ENCODE measurements around the gene RBM20.

The RBM20 gene

GRCh38 chr10:110789604-110790433 is 145.7 kb downstream of the RBM20 start:
- no peak for DNase-seq (ENCODE audit: low read depth)

GRCh38 chr10:110790913-110791506 is 146.9 kb downstream of the RBM20 start:
- DNase-seq (ENCODE audit: low read depth), result no peak

- DNase-seq (ENCODE audit: low read depth), result no peak
These were observed 147.5 kb downstream of the RBM20 start for GRCh38 chr10:110791541-110792073.

DNA sequence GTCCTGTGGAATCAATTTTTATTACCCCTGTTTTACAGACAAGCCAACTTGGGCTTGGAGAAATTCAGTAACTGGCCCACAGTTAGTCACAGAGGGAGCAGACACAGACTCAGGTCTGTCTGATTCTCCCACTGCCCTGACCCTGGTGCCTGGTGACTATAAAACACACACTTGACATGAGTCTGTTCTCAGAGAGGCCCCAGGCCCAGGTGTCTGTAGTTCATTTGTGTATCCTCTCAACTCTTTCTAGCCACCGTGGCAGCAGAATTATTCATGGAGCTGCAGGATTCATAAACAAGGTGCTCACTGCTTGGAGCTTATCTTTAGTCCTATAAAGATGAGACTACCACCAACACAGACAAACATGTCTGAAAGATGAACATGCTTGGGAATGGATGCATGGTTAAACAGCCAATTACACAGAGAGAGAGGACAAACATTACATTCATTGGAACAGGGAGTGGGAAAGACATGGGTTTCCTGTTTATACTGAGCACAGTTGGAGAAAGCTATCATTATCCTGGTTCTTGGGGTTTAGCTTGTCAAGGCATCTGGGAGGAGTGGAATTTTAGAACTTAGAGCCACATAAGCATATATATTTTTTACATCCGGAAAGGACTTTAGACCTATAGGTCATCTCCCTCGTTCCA is 148.5 kb downstream of the RBM20 start:
- no peak for DNase-seq (ENCODE audit: low read depth)

DNA sequence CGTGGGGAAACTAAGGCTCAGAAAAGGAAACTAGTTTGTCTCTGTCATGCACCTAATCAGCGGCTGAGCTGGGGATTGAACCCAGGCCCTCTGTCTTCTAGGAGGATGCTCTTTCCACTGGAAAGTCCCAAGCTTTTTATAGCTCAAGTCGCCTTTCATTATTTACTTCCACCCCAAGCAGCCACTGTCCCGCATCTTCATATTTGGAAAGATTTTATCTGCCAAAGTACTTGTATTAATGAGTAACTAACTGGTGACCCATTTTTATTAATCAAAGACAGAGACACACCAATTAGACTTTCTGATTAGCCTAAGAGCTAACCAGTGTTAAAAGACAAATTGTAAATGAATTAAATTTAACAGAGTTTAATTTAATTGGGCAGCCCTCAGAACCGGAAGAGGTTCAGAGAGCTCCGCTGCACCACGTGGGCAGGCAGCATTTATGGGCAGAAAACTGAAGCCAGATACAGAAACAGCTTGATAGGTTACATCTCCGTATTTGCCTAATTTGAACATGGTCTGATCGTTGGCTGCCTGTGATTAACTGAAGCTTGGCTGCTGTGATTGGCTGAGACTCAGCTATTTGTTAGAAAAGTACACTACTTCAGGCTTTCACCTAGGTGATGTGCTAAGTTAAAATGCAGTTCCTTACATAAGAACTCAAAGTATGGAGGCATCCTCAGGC is 149.1 kb downstream of the RBM20 start:
- DNase-seq (ENCODE audit: low read depth), result no peak

- no peak for DNase-seq (ENCODE audit: low read depth)
These were observed 149.8 kb downstream of the RBM20 start for GRCh38 chr10:110793886-110794285.

- DNase-seq (ENCODE audit: low read depth), result no peak
These were observed 150.7 kb downstream of the RBM20 start for GRCh38 chr10:110794808-110795207.

- DNase-seq (ENCODE audit: low read depth), result no peak
These were observed 153.3 kb downstream of the RBM20 start for GRCh38 chr10:110797416-110797815.

- no peak for DNase-seq (ENCODE audit: low read depth)
These were observed 154.2 kb downstream of the RBM20 start for GRCh38 chr10:110798340-110798739.

GRCh38 chr10:110802090-110802489 is 158.0 kb downstream of the RBM20 start:
- no peak for DNase-seq (ENCODE audit: low read depth)

DNA sequence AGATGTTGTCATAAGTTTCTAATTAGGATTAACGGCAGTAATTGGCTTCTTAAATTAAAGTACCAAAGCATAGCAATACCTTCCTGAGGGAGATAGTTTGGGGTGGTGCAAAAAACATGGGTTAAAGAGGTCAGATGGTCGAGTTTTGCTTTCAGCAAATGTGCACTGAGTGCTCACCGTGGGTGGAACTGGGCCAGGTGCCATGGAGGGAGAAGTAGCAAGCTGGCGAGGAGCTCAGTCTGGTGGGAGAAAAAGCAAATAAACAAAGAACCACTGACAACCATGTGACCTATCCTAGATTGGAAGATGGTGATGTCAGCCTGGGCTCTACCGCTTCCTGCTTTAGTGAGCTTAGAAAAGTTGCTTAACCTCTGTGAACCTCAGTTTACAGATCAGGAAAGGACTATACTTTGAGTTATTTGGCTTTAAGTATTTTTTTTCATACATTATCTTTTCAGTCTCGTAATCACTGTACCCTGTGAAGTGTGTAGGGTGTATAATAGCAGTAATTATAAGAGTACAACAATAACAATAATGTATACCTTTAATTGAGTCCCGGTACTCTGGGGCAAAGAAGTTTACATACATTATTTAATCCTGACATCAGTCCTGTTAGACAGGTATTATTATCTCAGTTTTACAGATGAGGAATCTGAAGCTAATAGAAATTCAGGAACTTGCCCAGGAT is 158.6 kb downstream of the RBM20 start:
- DNase-seq (ENCODE audit: low read depth), result no peak

DNA sequence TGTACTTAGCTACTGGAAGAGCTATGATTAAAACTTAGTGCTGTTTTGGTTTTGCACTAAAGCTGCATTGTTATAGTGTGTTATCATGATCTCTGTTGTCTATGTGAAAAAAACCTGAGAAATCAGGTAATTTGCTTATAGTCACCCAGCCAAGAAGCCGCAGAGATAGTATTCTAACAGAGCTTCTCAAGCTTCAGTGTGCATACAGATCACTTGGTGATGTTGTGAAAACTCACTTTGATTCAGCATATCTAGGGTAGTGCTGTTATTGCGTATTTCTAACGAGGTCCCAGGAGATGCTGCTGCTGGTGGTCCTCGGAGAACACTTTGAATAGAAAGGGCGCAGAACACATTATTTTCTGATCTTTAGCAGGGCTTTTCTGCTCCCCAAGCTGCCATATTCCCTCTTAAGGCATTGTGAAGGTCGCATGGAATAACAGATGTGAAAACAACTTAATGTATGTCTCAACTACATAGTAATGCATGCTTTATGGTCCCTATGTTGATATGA is 159.2 kb downstream of the RBM20 start:
- DNase-seq (ENCODE audit: low read depth), result no peak

DNA sequence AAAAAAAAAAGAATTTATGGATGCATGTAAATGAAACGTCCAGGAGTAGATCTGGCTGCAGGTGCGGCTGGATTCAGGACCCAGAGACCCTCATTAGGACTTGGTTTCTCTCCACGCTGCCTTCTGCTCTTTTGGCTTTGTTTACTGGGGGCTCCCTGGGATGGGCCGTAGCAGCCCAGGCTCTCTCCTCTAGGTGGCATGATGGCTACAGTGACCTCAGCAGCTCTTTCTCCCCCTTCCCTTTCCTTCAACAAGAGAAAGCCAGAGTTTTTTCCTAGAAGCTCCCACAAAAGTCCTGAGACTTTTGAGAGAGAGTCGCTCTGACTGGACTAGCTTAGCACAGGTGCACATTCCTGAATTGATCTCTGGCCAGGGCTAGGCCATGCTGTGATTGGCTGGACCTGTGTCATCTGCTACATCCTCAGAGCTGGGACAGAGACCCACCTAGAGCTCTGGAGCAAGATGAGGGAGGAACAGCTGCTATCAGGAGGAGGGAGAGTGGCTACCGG is 159.7 kb downstream of the RBM20 start:
- DNase-seq (ENCODE audit: low read depth), result no peak

- no peak for DNase-seq (ENCODE audit: low read depth)
These were observed 160.2 kb downstream of the RBM20 start for GRCh38 chr10:110804376-110804775.

DNA sequence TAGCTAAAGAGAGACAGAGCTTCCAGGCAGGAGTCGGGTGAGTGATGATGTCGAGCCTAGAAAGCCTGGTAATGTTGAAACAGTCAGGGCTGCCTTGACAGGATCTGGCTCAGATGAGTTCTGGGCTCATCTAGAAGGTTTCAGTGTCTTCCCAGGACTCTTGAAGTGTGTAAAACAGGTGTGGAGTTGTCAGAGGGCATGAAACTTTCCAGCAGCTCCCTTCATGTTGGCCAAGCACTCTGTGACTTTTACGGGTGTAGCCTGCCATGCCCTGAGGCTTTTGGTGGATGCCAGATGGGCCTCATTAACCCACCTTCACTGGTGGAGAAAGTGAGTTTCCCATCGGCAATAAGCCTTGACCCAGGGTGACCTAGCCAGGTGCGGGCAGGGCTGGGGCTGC is 161.2 kb downstream of the RBM20 start:
- no peak for DNase-seq (ENCODE audit: low read depth)

DNA sequence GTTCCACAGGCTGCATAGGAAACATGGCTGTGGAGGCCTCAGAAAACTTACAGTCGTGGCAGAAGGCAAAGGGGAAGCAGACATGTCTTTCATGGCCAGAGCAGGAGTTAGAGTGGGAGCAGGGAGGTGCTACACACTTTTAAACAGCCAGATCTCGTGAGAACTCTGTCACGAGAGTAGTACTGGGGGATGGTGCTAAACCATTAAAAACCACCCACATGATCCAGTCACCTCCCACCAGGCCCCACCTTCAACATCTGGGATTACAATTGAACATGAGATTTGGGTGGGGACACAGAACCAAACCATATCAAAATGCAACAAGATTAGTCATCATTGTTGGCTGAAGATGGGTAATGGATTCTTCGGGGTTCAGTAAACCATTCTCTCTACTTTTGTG is 162.2 kb downstream of the RBM20 start:
- DNase-seq (ENCODE audit: low read depth), result no peak

DNA sequence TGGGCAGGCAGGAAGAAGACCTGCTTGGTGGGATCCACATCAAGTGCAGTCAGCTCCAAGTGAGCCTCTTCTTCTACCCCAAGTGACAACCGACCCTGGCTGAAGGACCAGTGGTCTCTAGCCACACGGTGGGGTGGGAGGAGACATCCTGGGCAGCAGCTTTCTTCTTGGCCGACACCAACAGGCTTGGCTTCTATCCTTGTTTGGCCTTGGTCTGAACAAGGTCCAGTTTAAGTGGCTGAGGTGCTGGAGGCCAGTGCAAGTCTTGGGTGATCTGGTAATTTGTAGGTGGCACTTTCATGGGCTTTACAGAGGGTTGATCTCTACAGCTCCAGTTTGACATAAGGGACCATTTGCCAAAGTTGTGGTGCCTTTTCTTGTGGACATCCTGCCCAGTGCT is 164.0 kb downstream of the RBM20 start:
- no peak for DNase-seq (ENCODE audit: low read depth)

DNA sequence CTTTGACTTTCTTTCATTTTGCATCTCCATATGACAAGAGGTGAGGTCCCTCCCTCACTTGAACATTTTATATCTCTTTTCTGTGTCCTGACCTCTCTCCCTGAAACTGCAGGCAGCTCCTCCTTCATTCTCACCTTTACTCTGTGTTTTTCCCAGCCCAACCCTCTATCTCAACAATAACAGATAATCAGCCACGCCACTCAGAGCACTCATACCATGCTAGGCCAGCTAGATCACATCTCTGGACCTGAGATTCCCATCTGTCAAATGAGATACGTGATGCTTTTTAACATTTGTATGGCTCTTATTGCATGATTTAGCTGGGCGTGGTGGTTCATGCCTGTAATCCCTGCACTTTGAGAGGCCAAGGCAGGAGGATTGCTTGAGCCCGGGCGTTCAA is 164.5 kb downstream of the RBM20 start:
- no peak for DNase-seq (ENCODE audit: low read depth)

DNA sequence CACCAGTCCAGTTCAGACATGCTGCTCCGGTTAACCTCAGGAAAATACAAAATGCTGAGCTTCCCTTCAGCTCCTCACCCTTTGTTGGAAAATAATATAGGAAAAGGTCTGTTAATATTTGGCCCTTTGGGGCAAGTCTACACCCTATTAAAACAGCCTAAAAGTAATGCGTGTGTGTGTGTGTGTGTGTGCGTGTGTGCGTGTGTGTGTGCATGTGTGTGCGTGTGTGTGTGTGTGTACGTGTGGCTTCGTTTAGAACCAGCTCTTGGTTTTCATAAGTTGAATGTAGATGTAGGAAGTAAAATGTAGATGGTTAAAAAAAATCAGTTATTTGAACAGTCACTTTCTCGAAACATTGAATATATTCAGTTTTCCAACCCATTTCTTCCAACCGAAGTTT is 166.5 kb downstream of the RBM20 start:
- no peak for DNase-seq (ENCODE audit: low read depth)

DNA sequence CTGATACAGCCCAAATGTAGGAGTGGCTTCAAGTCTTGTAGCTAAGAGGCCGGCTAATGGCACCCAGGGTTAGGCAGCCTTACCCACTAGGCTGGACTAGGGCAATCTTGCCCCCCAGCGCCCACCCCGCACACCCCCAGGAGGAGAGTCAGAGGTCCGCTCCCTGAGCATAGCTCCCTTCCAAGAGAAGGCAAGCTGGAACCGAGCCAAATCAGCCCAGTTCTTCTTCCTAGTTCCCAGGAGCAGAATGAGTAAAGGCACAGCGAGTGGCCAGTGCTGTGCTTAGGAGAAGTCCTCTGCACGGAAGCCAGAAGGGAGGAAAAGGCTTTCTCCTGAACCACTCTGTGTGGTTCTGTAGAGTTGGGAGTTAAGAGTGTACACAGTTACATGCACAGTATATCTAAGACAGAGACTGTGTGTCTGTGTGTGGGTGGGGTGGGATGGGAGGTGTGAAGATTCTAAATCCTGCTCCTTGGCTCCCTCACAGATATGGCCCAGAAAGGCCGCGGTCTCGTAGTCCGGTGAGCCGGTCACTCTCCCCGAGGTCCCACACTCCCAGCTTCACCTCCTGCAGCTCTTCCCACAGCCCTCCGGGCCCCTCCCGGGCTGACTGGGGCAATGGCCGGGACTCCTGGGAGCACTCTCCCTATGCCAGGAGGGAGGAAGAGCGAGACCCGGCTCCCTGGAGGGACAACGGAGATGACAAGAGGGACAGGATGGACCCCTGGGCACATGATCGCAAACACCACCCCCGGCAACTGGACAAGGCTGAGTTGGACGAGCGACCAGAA is 167.8 kb downstream of the RBM20 start:
- no peak for DNase-seq (ENCODE audit: low read depth)

GRCh38 chr10:110812583-110812982 is 168.4 kb downstream of the RBM20 start:
- DNase-seq (ENCODE audit: low read depth), result no peak
